GM12878 (cell line): Measurements from ENCODE around the gene LIFR. TPM values are rescaled to one million over a fixed set of nuclear protein-coding genes. Genes with fewer than 3 reads are reported as not detected.

Source experiments
- ATAC-seq: fragments of 200-7000 bp; cut with Tn5 transposase; 3 replicates; pipeline ENCODE4 v1.9.1; 2020; ENCODE audit warnings: mild to moderate bottlenecking, moderate library complexity
- BruUV-seq: library from RNA; stranded (reverse); fragments of 400-500 nt; replicated peaks from 2 replicates; lab custom pipeline; 2021; lab: Mats Ljungman, UMichigan
- CTCF ChIA-PET: fragments of 300-600 bp; sonication (Branson Sonifier 250); formaldehyde crosslinking; extraction: SDS; loops from one replicate; lab custom pipeline; 2021; ENCODE audit warnings: inconsistent platforms; lab: Yijun Ruan, JAX
- POLR2A ChIA-PET: fragments of 350-600 bp; formaldehyde crosslinking; extraction: SDS; loops from one replicate; lab custom pipeline; 2021; ENCODE audit warnings: inconsistent platforms; lab: Charles Lee
- RAD21 ChIA-PET: fragments of 300-600 bp; sonication (Branson Sonifier 250); formaldehyde crosslinking; loops from one replicate; lab custom pipeline; 2023; ENCODE audit warnings: antibody characterized with exemption; ENCODE audit not compliant: unreplicated experiment; lab: Charles Lee
- SMC1A ChIA-PET: fragments of 300-600 bp; sonication (Branson Sonifier 250); formaldehyde crosslinking; loops from one replicate; lab custom pipeline; 2023; ENCODE audit not compliant: unreplicated experiment, uncharacterized antibody; lab: Charles Lee
- DNase-seq: peaks from one replicate; pipeline ENCODE4 v3.0.0-alpha.2; 2011; ENCODE audit warnings: low read depth, low spot score
- FAIRE-seq: peaks from 3 replicates; lab custom pipeline; 2011; peaks lifted over from hg19 to GRCh38; lab: Jason Lieb, UNC
- H2AFZ ChIP-seq: 2 replicates; pipeline ENCODE4 v1.6.0; 2011; ENCODE audit warnings: low read depth, low read length, control low read depth; ENCODE audit not compliant: control insufficient read depth
- H3K27ac ChIP-seq: 2 replicates; pipeline ENCODE4 v1.5.1; 2011; ENCODE audit warnings: control low read depth; ENCODE audit not compliant: control insufficient read depth, insufficient read depth
- H3K27me3 ChIP-seq, 2 experiments: replicated peaks in 1 of 2; 2 replicates each; pipeline versions ENCODE4 v1.6.0 to v1.6.1; 2011; ENCODE audit warnings: low read length in 1 of 2; ENCODE audit not compliant: control insufficient read depth in 2 of 2, insufficient read depth in 2 of 2
- H3K36me3 ChIP-seq, 2 experiments: 2 replicates each; pipeline ENCODE4 v1.5.1; 2011; ENCODE audit warnings: low read length in 1 of 2; ENCODE audit not compliant: control insufficient read depth in 2 of 2, insufficient read depth in 2 of 2
- H3K4me1 ChIP-seq: 2 replicates; pipeline ENCODE4 v1.6.1; 2011; ENCODE audit warnings: mild to moderate bottlenecking, low read length, moderate library complexity, mixed read lengths; ENCODE audit not compliant: control insufficient read depth, insufficient read depth
- H3K4me2 ChIP-seq: 2 replicates; pipeline ENCODE4 v1.6.0; 2011; ENCODE audit warnings: control low read depth; ENCODE audit not compliant: control insufficient read depth, insufficient read depth
- H3K4me3 ChIP-seq: fragments of 200-600 bp; sonication (generic); 2 replicates; pipeline ENCODE4 v1.5.1; 2016
- H3K79me2 ChIP-seq: 2 replicates; pipeline ENCODE4 v1.6.0; 2011; ENCODE audit warnings: low read length; ENCODE audit not compliant: control insufficient read depth, insufficient read depth
- H3K9ac ChIP-seq: 2 replicates; pipeline ENCODE4 v1.8.0; 2011; ENCODE audit warnings: low read length, control low read depth, mixed read lengths; ENCODE audit not compliant: control insufficient read depth, insufficient read depth
- H3K9me3 ChIP-seq: replicated peaks from 3 replicates; pipeline ENCODE4 v1.5.1; 2011; ENCODE audit warnings: mild to moderate bottlenecking, low read length; ENCODE audit not compliant: control insufficient read depth, insufficient read depth
- H4K20me1 ChIP-seq: 2 replicates; pipeline ENCODE4 v1.6.0; 2011; ENCODE audit not compliant: control insufficient read depth, insufficient read depth
- ATF3 ChIP-seq: IDR thresholded peaks from 2 replicates; pipeline ENCODE4 v1.6.1; 2011; ENCODE audit warnings: low read depth, mild to moderate bottlenecking, low read length, moderate library complexity, borderline replicate concordance; ENCODE audit errors: extremely low read depth
- CBX5 ChIP-seq: sonication (generic); IDR thresholded peaks from 2 replicates; pipeline ENCODE4 v1.6.1; 2016; ENCODE audit warnings: low read depth, moderate library complexity, mild to moderate bottlenecking, inconsistent platforms
- JUNB ChIP-seq: IDR thresholded peaks from 2 replicates; pipeline ENCODE4 v1.6.1; 2016; ENCODE audit warnings: antibody characterized with exemption, mild to moderate bottlenecking
- MYB ChIP-seq: fragments of 150-350 bp; IDR thresholded peaks from 2 replicates; pipeline ENCODE4 v1.6.1; 2014; ENCODE audit warnings: mild to moderate bottlenecking, low read depth, low read length, borderline replicate concordance
- POLR2A ChIP-seq: IDR thresholded peaks from 2 replicates; pipeline ENCODE4 v1.6.1; 2011; ENCODE audit warnings: low read depth, mild to moderate bottlenecking, low read length
- SPI1 ChIP-seq: IDR thresholded peaks from 2 replicates; pipeline ENCODE4 v1.6.1; 2011; ENCODE audit warnings: low read depth, mild to moderate bottlenecking, low read length, moderate library complexity, borderline replicate concordance; ENCODE audit not compliant: insufficient read depth
- STAT1 ChIP-seq: fragments of 450-650 bp; conservative IDR thresholded peaks from 2 replicates; pipeline ENCODE4 v1.6.1; 2014; ENCODE audit warnings: antibody characterized with exemption, mild to moderate bottlenecking
- ZNF24 ChIP-seq: fragments of 450-650 bp; IDR thresholded peaks from 2 replicates; pipeline ENCODE4 v1.6.1; 2017; ENCODE audit warnings: antibody characterized with exemption, mild to moderate bottlenecking
- WGBS: methylation state at CpG from one replicate; pipeline ENCODE4 v1.1.6; 2016; ENCODE audit warnings: low lambda C conversion rate; ENCODE audit not compliant: insufficient replicate concordance, insufficient coverage; ENCODE audit errors: missing lambda C conversion rate; 5-methylcytosine and 5-hydroxymethylcytosine counted together
- in situ Hi-C: fragments of 300-500 bp; cut with MboI; formaldehyde crosslinking; loops from 9 replicates; pipeline ENCODE4 v1.14.3; 2018; ENCODE audit warnings: mixed read lengths
- intact Hi-C: fragments of 100-400 bp; cut with micrococcal nuclease; formaldehyde crosslinking; loops from one replicate; pipeline ENCODE4 v1.14.2; 2022; ENCODE audit not compliant: unreplicated experiment
- polyA plus RNA-seq, 11 experiments: library from polyadenylated mRNA; depleted of rRNA in 4 of 11; unstranded in 6 of 11; stranded (reverse) in 5 of 11; fragments of >200 nt; fragmentation: Nextera tagmentation in 4 of 11; fragmentation: Illumina TruSeq in 1 of 11; extraction: Ambion mirVana in 4 of 11; extraction: Trizol in 1 of 11; gene quantifications; 1 replicate in 1 of 11; 2 replicates in 10 of 11; pipeline versions ENCODE4 v1.2.1 to v1.2.3, GENCODE V29; 2011 to 2016; ENCODE audit warnings: inconsistent platforms in 2 of 11, missing spikeins in 2 of 11, low read depth in 1 of 11
- total RNA-seq, 4 experiments: library from RNA; depleted of rRNA in 3 of 4; stranded (reverse); fragments of >200 nt in 3 of 4; fragmentation: Illumina TruSeq in 1 of 4; extraction: Trizol in 1 of 4; gene quantifications; 2 replicates each; pipeline versions ENCODE4 v1.2.1 to v1.2.3, GENCODE V29; 2013 to 2021
- TF ChIP-seq, protein P1 (sequence below): fragments of 450-650 bp; IDR thresholded peaks from 2 replicates; pipeline ENCODE4 v1.6.1; 2017; ENCODE audit warnings: mild to moderate bottlenecking
- TF ChIP-seq, protein P2 (sequence below): fragments of 450-650 bp; IDR thresholded peaks from 2 replicates; pipeline ENCODE4 v1.6.1; 2016; ENCODE audit warnings: mild to moderate bottlenecking, moderate library complexity, borderline replicate concordance
- TF ChIP-seq, protein P3 (sequence below): IDR thresholded peaks from 2 replicates; pipeline ENCODE4 v1.6.1; 2012; ENCODE audit warnings: low read length, inconsistent platforms
- TF ChIP-seq, protein P4 (sequence below): fragments of 450-650 bp; formaldehyde crosslinking; IDR thresholded peaks from 2 replicates; pipeline ENCODE4 v1.5.0; 2022; ENCODE audit warnings: mild to moderate bottlenecking, missing genetic modification characterization

LIFR gene
- total and polyA plus RNA-seq, 10 of the 15 experiments (the other 5 are each of a cell fraction or from before 2014, with no cell fraction given), result 0.10 TPM; not detected in 9

GRCh38 chr5:38574009-38574408 lies 17.6 kb upstream of the LIFR start (continued):
- TF ChIP-seq, protein P1, sequence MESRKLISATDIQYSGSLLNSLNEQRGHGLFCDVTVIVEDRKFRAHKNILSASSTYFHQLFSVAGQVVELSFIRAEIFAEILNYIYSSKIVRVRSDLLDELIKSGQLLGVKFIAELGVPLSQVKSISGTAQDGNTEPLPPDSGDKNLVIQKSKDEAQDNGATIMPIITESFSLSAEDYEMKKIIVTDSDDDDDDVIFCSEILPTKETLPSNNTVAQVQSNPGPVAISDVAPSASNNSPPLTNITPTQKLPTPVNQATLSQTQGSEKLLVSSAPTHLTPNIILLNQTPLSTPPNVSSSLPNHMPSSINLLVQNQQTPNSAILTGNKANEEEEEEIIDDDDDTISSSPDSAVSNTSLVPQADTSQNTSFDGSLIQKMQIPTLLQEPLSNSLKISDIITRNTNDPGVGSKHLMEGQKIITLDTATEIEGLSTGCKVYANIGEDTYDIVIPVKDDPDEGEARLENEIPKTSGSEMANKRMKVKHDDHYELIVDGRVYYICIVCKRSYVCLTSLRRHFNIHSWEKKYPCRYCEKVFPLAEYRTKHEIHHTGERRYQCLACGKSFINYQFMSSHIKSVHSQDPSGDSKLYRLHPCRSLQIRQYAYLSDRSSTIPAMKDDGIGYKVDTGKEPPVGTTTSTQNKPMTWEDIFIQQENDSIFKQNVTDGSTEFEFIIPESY, result no peak

DNA sequence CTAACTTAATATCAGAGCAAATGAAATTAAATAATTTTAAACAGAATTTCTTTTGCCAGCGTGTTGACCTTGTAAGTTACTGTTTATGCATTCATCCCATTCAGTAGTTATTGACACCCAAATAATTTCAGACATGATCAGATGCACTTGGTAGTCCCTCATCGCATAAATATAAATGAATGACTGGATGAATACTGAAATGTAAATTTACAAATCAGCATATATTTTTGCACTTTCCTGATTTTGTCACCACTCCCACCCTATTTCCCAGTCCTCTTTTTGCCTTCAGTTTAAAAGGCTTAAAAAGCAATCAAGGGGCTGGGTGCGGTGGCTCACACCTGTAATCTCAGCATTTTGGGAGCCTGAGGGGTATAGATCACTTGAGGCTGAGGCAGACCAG lies 17.1 kb upstream of the LIFR start:
- 36% methylated on average over 3 of the region's 3 CpGs for WGBS
- DNase-seq (no peak), ATAC-seq (no peak), FAIRE-seq (no peak)
- Histone ChIP-seq H4K20me1 (no peaks in the 10 kb centered on the region), H3K79me2 (no peaks in the 10 kb centered on the region), H3K36me3 (no peaks in the 10 kb centered on the region), H3K27ac (no peak overlapping the region), H3K4me3 (no peak overlapping the region), H3K27me3 (no peaks in the 10 kb centered on the region), H3K4me2 (no peak overlapping the region), H2AFZ (no peak overlapping the region), H3K9ac (no peak overlapping the region), H3K4me1 (no peaks in the 10 kb centered on the region), H3K9me3 (no peaks in the 10 kb centered on the region)
- BruUV-seq, result no TSS peak
- SMC1A ChIA-PET, result no interaction called here
- intact Hi-C loops, result no loop called here
- RAD21 ChIA-PET, result no interaction called here
- CTCF ChIA-PET, result no interaction called here
- POLR2A ChIA-PET, result no interaction called here
- in situ Hi-C loops, result no loop called here
- TF ChIP-seq, protein P2, sequence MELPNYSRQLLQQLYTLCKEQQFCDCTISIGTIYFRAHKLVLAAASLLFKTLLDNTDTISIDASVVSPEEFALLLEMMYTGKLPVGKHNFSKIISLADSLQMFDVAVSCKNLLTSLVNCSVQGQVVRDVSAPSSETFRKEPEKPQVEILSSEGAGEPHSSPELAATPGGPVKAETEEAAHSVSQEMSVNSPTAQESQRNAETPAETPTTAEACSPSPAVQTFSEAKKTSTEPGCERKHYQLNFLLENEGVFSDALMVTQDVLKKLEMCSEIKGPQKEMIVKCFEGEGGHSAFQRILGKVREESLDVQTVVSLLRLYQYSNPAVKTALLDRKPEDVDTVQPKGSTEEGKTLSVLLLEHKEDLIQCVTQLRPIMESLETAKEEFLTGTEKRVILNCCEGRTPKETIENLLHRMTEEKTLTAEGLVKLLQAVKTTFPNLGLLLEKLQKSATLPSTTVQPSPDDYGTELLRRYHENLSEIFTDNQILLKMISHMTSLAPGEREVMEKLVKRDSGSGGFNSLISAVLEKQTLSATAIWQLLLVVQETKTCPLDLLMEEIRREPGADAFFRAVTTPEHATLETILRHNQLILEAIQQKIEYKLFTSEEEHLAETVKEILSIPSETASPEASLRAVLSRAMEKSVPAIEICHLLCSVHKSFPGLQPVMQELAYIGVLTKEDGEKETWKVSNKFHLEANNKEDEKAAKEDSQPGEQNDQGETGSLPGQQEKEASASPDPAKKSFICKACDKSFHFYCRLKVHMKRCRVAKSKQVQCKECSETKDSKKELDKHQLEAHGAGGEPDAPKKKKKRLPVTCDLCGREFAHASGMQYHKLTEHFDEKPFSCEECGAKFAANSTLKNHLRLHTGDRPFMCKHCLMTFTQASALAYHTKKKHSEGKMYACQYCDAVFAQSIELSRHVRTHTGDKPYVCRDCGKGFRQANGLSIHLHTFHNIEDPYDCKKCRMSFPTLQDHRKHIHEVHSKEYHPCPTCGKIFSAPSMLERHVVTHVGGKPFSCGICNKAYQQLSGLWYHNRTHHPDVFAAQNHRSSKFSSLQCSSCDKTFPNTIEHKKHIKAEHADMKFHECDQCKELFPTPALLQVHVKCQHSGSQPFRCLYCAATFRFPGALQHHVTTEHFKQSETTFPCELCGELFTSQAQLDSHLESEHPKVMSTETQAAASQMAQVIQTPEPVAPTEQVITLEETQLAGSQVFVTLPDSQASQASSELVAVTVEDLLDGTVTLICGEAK, result no peak
- no peak for TF ChIP-seq SPI1
- TF ChIP-seq ATF3, result no peak
- TF ChIP-seq STAT1, result no peak
- no peak for TF ChIP-seq JUNB
- TF ChIP-seq, protein P3, sequence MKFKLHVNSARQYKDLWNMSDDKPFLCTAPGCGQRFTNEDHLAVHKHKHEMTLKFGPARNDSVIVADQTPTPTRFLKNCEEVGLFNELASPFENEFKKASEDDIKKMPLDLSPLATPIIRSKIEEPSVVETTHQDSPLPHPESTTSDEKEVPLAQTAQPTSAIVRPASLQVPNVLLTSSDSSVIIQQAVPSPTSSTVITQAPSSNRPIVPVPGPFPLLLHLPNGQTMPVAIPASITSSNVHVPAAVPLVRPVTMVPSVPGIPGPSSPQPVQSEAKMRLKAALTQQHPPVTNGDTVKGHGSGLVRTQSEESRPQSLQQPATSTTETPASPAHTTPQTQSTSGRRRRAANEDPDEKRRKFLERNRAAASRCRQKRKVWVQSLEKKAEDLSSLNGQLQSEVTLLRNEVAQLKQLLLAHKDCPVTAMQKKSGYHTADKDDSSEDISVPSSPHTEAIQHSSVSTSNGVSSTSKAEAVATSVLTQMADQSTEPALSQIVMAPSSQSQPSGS, result no peak
- TF ChIP-seq ZNF24, result no peak
- TF ChIP-seq POLR2A, result no peak
- no peak for TF ChIP-seq CBX5
- TF ChIP-seq MYB, result no peak
- TF ChIP-seq, protein P4, sequence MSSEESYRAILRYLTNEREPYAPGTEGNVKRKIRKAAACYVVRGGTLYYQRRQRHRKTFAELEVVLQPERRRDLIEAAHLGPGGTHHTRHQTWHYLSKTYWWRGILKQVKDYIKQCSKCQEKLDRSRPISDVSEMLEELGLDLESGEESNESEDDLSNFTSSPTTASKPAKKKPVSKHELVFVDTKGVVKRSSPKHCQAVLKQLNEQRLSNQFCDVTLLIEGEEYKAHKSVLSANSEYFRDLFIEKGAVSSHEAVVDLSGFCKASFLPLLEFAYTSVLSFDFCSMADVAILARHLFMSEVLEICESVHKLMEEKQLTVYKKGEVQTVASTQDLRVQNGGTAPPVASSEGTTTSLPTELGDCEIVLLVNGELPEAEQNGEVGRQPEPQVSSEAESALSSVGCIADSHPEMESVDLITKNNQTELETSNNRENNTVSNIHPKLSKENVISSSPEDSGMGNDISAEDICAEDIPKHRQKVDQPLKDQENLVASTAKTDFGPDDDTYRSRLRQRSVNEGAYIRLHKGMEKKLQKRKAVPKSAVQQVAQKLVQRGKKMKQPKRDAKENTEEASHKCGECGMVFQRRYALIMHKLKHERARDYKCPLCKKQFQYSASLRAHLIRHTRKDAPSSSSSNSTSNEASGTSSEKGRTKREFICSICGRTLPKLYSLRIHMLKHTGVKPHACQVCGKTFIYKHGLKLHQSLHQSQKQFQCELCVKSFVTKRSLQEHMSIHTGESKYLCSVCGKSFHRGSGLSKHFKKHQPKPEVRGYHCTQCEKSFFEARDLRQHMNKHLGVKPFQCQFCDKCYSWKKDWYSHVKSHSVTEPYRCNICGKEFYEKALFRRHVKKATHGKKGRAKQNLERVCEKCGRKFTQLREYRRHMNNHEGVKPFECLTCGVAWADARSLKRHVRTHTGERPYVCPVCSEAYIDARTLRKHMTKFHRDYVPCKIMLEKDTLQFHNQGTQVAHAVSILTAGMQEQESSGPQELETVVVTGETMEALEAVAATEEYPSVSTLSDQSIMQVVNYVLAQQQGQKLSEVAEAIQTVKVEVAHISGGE (CRISPR knock-in tag), result no peak
